Stimulated activated CD4-positive, alpha-beta T cell treated with anti-CD3 and anti-CD28 coated beads, Interleukin-4, amount 100 ng/mL, for 1 hour (primary cell): ENCODE measurements around the gene PRSS8.
"Not testable (repeated sequence)": the region's sequence is repeated elsewhere in the genome, so short reads cannot be mapped to it uniquely, and the experiment has no call there.

Source experiments
- DNase-seq: peaks from one replicate; pipeline ENCODE4 v3.0.0-alpha.2; 2020

The PRSS8 gene

DNA sequence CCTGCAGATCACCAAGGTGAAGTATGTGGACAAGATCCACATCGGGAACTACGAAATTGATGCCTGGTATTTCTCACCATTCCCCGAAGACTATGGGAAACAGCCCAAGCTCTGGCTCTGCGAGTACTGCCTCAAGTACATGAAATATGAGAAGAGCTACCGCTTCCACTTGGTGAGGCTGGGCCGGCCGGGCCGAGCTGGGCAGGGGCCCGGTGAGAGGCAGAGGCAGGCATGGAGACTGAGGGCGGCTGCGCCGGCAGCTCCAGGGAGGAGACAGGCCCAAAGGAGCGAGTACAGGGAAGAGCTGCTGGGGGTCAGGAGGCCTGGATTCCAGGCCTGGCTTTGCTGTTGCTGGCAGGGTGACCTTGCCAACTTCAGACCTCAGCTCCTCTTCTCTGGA is 8.3 kb downstream of the PRSS8 start:
- DNase-seq = no peak

- DNase-seq = no peak
Observed at GRCh38 chr16:31125844-31126243, 9.7 kb downstream of the PRSS8 start.

DNA sequence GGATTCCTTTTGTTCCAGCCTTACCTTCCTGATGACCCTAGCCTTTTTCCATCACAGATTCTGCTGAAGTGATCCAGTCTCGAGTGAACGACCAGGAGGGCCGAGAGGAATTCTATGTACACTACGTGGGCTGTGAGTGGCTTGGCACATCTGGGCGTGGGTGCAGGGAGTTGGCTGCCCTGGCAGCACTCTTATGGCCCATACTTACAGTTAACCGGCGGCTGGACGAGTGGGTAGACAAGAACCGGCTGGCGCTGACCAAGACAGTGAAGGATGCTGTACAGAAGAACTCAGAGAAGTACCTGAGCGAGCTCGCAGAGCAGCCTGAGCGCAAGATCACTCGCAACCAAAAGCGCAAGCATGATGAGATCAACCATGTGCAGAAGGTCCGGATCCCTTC is 15.4 kb downstream of the PRSS8 start:
- no peak for DNase-seq

DNA sequence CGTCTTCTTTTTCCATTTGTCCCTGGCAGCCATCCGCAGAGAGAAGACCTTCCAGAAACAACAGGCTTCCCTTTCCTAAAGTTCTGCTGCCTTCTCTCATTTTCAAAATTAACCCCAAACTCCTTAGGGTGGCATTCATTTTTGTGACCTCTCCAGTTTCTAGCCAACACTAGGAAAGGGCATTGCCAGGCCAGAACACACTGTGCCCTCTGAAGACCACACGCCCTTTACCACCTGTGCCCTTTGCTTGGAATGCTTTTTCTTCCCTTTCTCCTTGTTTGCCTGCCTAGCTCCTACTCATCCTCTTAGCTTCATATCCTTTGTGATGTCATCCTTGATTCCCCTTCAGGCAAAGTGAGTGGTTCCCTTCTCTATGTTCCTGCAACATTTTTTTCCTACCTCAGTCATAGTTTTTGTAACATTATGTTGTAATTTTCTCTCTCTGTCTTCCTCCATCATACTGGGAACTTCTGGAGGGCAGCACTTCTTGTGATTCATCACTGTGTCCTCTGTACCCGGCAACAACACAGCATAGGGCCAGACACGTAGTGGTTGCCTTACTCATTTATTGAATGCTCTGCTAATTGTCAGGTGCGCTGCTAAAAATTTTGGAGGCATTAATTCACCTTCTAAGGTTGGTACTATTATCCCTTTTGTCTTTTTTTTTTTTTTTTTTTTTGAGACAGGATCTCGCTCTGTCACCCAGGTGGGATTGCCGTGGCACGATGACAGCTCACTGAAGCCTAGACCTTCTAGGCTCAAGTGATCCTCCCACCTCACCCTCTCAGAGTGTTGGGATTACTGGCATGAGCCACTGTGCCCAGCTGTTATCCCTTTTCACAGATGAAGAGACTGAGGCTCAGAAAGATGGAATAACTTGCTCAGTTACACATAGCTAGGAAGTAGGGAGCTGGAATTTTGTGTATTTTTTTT is 17.0 kb downstream of the PRSS8 start:
- DNase-seq = no peak

DNA sequence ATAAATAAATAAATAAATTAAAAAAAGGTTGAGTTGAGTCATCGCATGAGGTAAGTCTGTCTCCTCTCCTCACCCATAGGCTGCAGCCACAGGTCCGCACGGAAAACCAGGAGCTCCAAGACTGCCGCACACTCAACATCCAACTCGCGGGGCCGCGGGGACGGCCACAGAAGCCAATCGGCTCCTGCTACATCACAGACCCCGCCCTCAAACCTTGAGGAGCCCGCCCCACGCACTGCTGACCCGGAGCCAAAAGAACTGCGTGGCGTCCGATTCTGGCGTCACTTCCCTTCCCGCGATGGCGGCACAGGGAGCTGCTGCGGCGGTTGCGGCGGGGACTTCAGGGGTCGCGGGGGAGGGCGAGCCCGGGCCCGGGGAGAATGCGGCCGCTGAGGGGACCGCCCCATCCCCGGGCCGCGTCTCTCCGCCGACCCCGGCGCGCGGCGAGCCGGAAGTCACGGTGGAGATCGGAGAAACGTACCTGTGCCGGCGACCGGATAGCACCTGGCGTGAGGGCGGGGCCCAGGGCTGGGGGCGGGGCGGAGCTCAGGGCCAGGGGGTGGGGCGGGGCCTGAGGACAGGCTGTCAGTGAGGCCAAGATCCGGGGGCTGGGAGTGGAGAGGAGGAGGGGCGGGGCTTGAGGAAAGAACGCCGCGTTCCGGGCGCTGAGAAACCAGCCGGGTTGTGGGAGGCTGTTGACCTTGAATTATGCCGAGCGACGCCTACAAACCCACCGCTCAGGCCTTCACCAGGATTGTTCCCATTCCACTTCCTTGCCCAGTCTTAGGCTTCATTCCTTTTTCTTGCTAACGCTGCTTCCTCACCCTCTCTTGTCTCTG is 17.9 kb downstream of the PRSS8 start, which contains the start of gene KAT8:
TSS of gene KAT8 (plus strand) at position 281 of the 839 bp plus-strand sequence. CDS start at position 299, 18 bp downstream.
- peak; percentile 96 for DNase-seq

DNA sequence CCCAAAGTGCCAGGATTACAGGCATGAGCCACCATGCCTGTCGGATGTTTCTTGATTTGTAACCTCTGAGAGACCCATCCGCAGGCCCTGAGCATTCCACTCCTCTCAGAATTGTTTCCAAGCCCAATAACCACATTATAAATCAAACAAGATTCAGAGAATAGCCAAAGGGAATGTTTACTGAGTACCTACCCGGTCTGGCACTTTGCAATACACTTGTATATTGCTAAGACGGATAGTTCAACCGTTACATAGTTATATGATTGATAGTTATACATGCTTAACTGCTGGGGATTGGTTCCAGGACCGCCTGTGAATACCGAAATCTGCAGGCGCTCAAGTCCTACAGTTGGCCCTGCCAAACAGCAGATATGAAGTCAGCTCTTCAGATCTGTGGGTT is 21.1 kb downstream of the PRSS8 start:
- DNase-seq = no peak

GRCh38 chr16:31113121-31114120 is 22.1 kb downstream of the PRSS8 start:
- DNase-seq = no peak

DNA sequence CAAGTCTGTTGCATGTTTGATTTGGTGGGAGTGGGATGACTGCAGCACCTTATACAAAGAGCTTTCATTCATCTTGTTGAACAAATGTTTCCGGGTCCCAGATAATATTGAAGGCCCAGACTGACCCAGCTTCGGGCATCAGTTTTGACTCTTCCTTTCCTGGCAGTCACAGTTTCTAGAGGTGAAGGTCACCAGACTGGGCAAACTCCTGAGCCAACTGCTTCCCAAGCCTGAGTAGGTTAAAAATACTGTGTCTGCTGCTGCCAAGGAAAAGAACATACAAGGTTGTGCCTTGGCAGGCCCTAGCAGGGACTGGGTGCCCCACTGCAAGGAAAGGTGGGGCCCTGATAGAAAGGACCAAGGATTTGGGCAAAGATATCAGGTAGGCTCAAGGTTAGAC is 22.8 kb downstream of the PRSS8 start:
- DNase-seq = no peak

- DNase-seq = no peak
Observed at GRCh38 chr16:31111881-31112466, 23.6 kb downstream of the PRSS8 start.

DNA sequence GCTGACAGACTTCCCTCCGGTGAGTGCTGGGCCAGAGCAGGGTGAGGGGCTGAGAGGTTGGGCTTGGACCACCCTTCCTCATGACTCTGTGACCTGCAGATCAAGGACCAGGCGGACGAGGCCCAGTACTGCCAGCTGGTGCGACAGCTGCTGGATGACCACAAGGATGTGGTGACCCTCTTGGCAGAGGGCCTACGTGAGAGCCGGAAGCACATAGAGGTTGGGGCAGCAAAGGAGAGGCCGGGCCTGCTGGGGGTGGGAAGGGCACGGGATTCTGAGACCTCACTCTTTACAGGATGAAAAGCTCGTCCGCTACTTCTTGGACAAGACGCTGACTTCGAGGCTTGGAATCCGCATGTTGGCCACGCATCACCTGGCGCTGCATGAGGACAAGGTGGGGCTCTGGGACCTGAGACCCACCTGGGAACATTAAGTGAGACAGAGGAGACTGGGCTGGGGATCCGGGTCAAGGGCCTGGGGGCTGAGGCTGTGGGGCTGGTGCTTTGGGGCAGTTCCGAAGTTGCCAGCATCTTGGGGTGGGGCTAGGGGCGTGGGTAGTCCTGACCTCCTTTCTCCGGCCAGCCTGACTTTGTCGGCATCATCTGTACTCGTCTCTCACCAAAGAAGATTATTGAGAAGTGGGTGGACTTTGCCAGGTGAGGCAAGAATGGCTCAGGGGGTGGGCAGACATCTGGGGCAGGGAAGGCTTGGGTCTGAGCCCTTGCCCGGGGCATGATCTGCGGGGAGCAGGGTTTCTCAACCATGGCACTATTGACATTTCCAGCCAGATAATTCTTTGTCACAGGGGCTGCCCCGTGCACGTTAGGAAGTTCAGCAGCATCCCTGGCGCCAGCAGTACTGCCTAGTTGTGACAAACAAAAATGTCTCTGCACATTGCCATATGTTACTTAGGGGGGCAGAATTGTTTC is 25.2 kb downstream of the PRSS8 start:
- DNase-seq = no peak

- no peak for DNase-seq
Observed at GRCh38 chr16:31109622-31110021, 25.9 kb downstream of the PRSS8 start.

GRCh38 chr16:31108794-31109558 is 26.6 kb downstream of the PRSS8 start:
- no peak for DNase-seq

DNA sequence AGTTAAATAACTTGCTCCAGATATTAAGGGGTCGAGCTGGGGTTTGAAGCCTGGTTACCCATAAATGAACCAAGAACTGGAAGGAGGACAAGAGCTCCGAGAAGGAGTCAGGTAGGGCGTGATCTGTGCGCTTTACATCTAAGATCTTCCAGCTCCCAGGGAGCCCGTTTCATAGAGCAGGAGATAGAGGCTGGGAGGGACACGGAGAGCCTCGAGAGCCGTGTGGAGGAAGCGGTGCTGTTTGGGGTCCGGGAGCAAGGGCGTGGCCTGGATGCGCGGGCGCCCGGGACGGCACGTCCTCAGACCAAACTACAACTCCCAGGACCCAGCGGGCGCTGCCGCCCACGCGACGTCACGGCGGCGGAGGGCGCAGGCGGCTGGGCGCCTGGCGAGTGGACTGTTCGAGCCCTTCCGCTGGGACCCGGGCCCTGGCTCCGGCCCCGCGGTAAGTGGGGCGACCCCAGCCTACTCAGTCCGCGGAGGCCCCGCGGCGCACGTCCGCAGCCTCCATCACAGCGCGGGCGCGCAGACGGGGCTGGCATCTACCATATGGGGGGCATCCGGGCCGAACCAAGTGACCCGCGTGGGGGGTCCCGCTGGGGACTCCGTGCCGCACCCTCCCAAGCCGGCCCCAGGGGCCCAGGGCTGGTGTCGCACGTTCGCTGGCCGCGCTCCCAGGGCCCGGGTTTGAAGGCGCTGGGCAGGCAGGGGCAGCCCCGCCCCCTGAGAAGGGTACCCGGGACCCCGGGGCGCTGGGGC is 27.3 kb downstream of the PRSS8 start, which contains the start of gene BCKDK:
TSS of gene BCKDK (plus strand) at position 352 of the 759 bp plus-strand sequence. CDS start 838 bp downstream, outside the sequence.
- DNase-seq = peak; percentile 75

GRCh38 chr16:31107465-31107867 is 28.1 kb downstream of the PRSS8 start:
- no peak for DNase-seq

DNA sequence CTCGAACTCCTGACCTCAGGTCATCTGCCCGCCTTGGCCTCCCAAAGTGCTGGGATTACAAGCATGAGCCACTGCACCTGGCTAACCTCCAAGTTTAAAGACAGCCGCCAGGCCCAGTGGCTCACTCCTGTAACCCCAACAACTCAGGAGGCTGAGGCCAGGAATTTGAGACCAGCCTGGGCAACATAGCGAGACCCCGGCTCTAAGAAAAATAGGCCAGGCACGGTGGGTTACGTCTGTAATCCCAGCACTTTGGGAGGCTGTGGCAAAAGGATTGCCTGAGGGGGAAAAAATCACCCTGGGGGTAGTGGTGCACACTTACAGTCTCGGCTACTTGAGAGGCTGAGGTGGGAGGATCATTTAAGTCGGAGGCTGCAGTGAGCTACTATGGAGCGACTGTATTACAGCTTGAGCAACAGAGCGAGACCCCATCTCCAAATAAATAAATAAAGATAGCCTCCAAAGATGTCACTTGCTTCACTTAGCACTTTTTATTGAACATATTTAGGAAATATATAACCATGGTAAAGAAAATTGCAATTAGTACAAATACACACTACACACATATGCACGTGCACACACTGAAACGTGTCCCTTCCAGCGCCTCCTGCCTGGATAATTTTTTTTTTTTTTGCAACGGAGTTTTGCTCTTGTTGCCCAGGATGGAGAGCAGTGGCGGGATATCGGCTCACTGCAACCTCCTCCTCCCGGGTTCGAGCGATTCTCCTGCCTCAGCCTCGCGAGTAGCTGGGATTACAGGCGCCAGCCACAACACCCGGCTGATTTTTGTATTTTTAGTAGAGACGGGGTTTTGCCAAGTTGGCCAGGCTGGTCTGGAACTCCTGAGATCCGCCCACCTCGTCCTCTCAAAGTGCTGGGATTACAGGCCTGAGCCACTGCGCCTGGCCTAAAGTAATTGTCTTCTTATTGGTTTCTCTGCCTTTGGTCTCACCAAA is 28.7 kb downstream of the PRSS8 start:
- DNase-seq = no peak

GRCh38 chr16:31105677-31106213 is 29.8 kb downstream of the PRSS8 start:
- DNase-seq = peak; percentile 83

GRCh38 chr16:31100876-31101641 is 34.5 kb downstream of the PRSS8 start:
- not testable (repeated sequence) for DNase-seq
